HG02885 (cell line): ENCODE results near the gene YOD1.

Experiments
- ATAC-seq: cut with Tn5 transposase; IDR thresholded peaks from one replicate; pipeline ENCODE4 v1.9.1; 2021; ENCODE audit warnings: mild to moderate bottlenecking; ENCODE audit not compliant: unreplicated experiment, poor library complexity

Gene YOD1

DNA sequence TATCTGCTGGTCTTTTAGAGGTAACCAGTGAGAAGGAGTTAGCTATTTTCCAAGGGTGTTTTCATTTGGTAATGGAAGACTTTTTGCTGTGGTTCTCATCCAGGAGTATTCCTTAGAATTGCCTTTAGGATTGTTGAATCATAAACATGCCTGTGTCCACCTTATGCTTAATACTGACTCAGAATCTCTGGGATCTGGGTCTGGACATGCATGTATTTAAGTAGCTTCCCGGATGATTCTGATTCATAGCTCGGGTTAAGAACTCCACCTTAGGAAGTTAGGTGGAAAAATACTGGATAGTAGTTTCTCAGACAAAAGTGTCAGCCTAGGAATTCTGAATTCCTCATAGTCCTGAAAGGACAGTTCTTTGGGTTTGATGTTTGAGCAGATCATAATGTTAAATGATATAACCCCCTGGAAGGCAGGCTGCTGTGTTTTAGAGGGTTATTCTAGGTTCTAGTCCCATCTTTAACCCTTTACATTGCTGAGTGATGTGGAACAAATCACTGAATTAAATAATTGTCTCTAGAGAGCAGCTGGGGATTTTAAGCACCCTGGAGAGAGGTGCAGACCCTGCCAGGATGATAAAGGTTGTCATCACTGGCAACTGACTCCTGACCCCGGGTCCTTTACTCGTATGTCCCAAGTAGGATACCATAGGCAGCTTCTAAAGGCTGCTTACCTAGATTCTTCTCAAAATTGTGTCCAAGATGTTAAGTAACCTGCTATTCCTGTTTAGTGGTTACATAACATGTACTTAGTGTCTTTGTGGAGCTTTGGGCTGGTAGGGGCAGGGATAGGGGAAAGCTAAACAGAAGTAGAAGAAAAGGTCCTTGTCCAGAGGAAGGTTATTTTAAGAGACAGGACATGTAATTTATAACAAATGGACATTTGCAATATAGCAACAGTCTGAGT is 23.2 kb upstream of the YOD1 start:
- ATAC-seq: no peak

DNA sequence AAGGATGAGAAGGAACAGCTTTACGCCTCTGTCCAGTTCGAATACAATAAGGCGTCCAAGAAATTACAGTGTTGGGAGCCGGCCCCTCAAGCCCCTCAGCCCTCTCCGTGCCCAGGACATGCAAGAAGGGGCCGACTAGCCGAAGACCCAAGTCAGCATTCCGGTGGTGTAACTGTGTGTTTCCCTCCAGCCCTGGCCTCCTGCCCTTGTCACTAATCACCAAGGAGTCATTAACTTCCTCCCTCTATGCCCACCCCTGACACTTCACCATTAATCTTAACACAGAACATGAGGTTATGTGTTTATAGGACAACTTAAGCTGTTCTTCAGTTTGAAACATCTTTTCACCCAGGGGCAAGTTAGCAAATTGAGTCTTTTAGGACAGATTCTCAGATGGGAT is 21.2 kb upstream of the YOD1 start:
- ATAC-seq: no peak

GRCh38 chr1:207071426-207071825 is 20.4 kb upstream of the YOD1 start:
- no peak for ATAC-seq

DNA sequence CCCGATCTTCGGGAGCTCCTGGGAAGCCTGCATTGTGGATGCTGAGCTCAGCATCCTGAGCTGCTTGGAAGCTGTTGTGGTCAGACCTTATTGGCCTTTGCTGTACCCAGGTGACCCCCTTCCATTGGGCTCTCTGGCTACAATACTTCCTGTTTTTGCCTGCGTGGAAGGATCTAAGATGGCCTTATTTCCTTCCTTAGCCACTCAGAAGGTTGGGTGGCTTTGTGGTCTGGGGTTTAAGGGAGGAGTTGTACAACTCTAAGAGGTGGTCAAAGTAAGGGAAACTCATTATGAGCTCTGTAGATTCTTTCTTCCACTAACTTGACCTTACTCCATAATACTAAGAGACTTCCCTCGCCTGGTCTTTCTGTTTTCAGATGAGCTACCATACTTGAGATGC is 19.8 kb upstream of the YOD1 start:
- ATAC-seq: no peak

GRCh38 chr1:207069858-207070506 is 19.0 kb upstream of the YOD1 start:
- peak; percentile 52 for ATAC-seq

DNA sequence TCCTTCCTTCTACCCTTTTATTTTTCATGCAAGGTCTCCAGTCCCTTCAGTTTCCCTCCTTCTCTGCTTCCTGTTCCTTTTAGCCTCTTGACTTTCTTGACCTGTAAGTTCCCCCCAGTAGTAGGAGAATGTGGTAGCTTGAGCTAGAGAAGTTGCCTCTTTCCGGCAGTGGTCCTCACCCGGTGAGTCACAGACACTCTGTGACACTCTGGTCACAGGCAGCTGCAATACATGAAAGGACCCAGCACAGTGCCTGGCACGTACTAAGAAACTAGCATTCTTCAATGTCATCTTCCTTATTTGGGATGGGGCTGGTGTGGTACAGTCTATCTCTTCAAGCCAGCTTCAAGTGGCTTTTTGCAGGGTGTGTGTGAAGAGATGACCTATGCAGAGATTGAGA is 18.1 kb upstream of the YOD1 start:
- no peak for ATAC-seq

- ATAC-seq: no peak
Measured at GRCh38 chr1:207067665-207068064, 16.7 kb upstream of the YOD1 start.

DNA sequence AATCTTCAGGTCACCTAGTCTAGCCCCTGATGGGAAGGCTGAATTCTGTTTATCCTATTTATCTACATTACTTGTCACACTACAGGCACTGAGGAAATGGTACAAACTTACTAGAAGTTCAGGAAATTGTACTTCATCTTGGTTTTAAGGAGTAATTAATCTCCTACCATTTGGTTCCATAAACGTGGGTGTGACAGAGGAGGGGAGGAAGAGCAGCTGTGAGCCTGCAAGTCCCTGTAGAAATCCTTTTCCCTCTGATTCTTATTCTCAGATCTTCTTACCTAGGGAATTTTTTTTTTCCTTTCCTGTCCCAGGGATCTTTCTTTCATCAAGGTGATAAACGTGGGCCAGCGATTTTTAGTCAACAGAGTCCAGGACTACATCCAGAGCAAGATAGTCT is 16.2 kb upstream of the YOD1 start:
- ATAC-seq: no peak

- ATAC-seq: no peak
Measured at GRCh38 chr1:207064561-207064960, 13.6 kb upstream of the YOD1 start.

GRCh38 chr1:207063014-207063413 is 12.0 kb upstream of the YOD1 start:
- ATAC-seq: no peak

GRCh38 chr1:207062058-207062457 is 11.1 kb upstream of the YOD1 start:
- no peak for ATAC-seq

GRCh38 chr1:207060596-207060995 is 9.6 kb upstream of the YOD1 start:
- no peak for ATAC-seq

GRCh38 chr1:207059881-207060280 is 8.9 kb upstream of the YOD1 start:
- ATAC-seq: no peak

DNA sequence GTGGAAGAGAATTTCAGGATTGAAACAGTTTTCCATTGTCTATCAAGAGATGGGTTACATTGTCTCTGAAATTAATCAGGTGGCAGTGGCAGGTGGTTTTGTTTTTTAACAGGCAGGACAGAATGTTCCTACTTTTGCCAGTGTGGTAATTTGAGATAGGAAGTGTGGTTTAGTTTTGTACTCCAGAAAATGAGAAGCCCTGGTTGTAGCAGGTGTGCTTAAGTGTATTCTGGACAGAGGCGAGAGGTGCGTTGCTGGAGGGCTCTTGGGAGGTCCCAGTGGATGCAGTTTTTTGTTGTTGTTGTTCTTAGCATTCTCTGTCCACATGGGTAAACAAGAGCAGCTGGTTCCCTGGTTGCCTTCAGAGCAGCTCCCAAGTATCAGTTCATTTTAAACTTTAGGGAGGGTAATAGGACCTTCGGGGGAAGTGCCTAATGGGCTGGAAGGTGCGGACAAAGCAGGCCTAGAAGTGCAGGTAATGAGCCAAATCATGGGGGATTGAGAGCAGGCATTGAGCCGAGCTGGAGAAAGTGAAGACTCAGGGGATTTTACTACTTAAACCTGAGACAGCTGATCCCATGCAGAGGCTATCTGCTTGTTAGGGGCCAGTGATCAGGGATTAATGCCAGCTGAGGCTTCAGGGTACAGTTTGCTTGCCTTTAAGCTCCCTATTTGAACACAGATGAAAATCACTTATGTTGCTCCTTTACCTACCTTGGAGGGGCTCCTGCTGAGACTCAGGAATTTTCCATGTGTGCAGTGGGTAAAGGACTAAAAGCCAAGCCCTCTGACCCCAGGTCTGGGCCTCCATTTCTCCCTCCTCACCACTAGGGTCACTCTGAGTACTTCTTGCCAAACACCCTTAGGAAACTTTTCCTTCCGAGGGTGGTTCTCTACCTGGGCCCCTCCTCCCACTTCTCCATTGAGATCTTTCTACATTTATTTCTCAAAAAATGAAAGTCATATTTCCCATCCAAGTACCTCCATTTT is 8.2 kb upstream of the YOD1 start:
- no peak for ATAC-seq

GRCh38 chr1:207058252-207058651 is 7.2 kb upstream of the YOD1 start:
- ATAC-seq: no peak

- no peak for ATAC-seq
Measured at GRCh38 chr1:207056673-207057072, 5.7 kb upstream of the YOD1 start.

DNA sequence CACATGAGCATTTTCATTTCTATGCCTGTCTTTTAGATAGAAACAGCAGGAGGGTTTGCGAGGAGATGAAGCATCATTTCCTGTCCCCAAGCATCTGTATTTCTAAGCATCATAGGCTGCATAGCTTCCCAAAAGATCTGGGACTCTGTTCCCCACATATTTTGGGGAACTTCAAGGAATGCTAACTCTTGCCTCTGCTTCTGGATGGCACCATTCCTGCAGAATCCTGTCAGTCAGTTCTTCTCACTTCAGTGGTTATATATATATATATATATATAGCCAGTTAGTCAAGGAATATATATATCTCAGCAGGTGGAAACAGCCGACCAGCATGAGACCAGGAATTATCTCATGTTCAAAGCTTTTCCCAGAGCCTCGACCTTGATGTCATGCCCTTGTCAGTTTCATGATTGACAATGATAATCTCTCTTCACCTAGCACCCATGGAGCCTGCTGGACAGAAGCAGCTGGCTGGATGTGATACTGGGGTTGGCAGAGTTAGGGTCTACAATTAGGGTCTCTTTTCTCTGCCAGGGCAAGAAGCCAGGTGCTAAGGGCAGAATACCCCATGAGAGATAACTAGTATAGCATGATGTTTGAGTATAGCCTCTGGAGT is 4.5 kb upstream of the YOD1 start:
- ATAC-seq: no peak

- no peak for ATAC-seq
Measured at GRCh38 chr1:207054491-207054890, 3.5 kb upstream of the YOD1 start.

DNA sequence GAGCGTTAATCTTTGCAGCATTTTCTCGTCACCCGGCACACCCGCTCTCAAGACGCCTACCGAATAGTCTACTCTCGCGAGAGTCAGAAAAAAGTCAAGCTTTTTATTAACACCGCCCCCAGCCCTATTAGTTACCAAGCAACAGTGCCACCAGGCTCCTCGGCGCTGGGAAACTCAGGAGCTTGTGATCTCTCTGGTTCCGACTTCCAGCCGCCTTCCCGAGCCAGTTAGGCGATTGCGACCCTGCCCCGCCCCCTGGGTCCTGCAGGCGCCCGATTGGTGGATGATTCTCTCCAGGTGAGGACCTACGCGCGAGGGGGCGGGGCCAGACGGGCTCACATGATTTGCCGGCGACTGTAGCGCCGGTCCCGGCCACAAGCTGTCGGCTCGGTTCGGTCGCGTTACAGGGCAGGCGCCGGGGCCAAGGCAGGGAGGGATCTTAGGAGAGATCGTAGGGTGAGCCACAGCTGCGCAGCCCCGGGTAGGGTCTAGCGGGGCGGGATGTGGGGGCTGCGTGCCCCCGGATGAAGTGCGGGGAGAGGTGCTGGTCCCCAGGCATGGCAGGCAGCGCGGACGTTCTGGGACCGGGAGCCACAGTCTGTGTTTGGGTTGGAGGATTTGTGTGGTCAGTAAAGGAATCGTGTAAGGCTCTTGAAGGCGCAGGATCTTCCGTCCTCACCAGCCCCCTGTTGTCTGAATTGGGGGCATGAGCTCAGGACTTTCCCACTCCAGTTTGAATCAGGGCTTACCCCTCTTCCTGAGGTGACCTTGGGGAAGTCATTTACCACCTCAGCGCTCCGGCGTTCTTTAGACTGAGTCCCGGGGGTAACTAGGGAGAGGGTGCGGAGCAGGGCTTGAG is 2.1 kb upstream of the YOD1 start, which contains the start of gene PFKFB2:
TSS of gene PFKFB2 (plus strand) at position 365 of the 859 bp plus-strand sequence. CDS start 1,443 bp downstream, outside the sequence.
- peak; percentile 84 for ATAC-seq
